HEK293T (cell line): ENCODE results near the gene KLHL6.
A peak's percentile ranks its signal among the peaks of the same experiment; 100 is the strongest.

Experiments used
- CTCF ChIA-PET: fragments of 350-600 bp; formaldehyde crosslinking; extraction: SDS; loops from one replicate; lab custom pipeline; 2021; ENCODE audit warnings: antibody characterized with exemption, inconsistent platforms; lab: Yijun Ruan, JAX
- POLR2A ChIA-PET: fragments of 350-600 bp; formaldehyde crosslinking; extraction: SDS; loops from one replicate; lab custom pipeline; 2020; ENCODE audit warnings: antibody characterized with exemption, inconsistent platforms; lab: Yijun Ruan, JAX
- DNase-seq: peaks from one replicate; pipeline ENCODE4 v3.0.0; 2012; ENCODE audit warnings: mixed read lengths; ENCODE audit errors: extremely low spot score
- ARNT ChIP-seq: fragments of 450-650 bp; IDR thresholded peaks from 2 replicates; pipeline ENCODE4 v1.6.1; 2017; ENCODE audit warnings: mild to moderate bottlenecking
- BHLHE40 ChIP-seq: fragments of 450-650 bp; IDR thresholded peaks from 2 replicates; pipeline ENCODE4 v1.6.1; 2016; ENCODE audit warnings: mild to moderate bottlenecking, moderate library complexity, borderline replicate concordance
- CTBP1 ChIP-seq: fragments of 450-650 bp; IDR thresholded peaks from 2 replicates; pipeline ENCODE4 v1.6.1; 2016; ENCODE audit warnings: borderline replicate concordance
- ELF4 ChIP-seq: fragments of 450-650 bp; IDR thresholded peaks from 2 replicates; pipeline ENCODE4 v1.6.1; 2017; ENCODE audit warnings: antibody characterized with exemption
- FOXA1 ChIP-seq: fragments of 450-650 bp; IDR thresholded peaks from 2 replicates; pipeline ENCODE4 v1.6.1; 2016; ENCODE audit warnings: mild to moderate bottlenecking
- FOXK2 ChIP-seq: fragments of 450-650 bp; IDR thresholded peaks from 2 replicates; pipeline ENCODE4 v1.6.1; 2016; ENCODE audit warnings: mild to moderate bottlenecking
- FOXM1 ChIP-seq: fragments of 450-650 bp; IDR thresholded peaks from 2 replicates; pipeline ENCODE4 v1.6.1; 2017; ENCODE audit warnings: mild to moderate bottlenecking, borderline replicate concordance
- HDGF ChIP-seq: fragments of 450-650 bp; IDR thresholded peaks from 2 replicates; pipeline ENCODE4 v1.6.1; 2017; ENCODE audit warnings: antibody characterized with exemption, borderline replicate concordance
- L3MBTL2 ChIP-seq: fragments of 450-650 bp; conservative IDR thresholded peaks from 2 replicates; pipeline ENCODE4 v1.6.1; 2016; ENCODE audit warnings: mild to moderate bottlenecking
- LEF1 ChIP-seq: fragments of 450-650 bp; IDR thresholded peaks from 2 replicates; pipeline ENCODE4 v1.6.1; 2017; ENCODE audit warnings: mild to moderate bottlenecking, borderline replicate concordance
- NFRKB ChIP-seq: fragments of 450-650 bp; IDR thresholded peaks from 2 replicates; pipeline ENCODE4 v1.6.1; 2016; ENCODE audit warnings: mild to moderate bottlenecking, moderate library complexity
- PKNOX1 ChIP-seq: fragments of 450-650 bp; IDR thresholded peaks from 2 replicates; pipeline ENCODE4 v1.6.1; 2016
- SP1 ChIP-seq: fragments of 450-650 bp; IDR thresholded peaks from 2 replicates; pipeline ENCODE4 v1.6.1; 2017
- SUZ12 ChIP-seq: fragments of 450-650 bp; IDR thresholded peaks from 2 replicates; pipeline ENCODE4 v1.6.1; 2016; ENCODE audit warnings: mild to moderate bottlenecking
- TARDBP ChIP-seq: fragments of 450-650 bp; IDR thresholded peaks from 2 replicates; pipeline ENCODE4 v1.6.1; 2016
- ZNF384 ChIP-seq: fragments of 450-650 bp; IDR thresholded peaks from 2 replicates; pipeline ENCODE4 v1.6.1; 2016

The KLHL6 gene

DNA sequence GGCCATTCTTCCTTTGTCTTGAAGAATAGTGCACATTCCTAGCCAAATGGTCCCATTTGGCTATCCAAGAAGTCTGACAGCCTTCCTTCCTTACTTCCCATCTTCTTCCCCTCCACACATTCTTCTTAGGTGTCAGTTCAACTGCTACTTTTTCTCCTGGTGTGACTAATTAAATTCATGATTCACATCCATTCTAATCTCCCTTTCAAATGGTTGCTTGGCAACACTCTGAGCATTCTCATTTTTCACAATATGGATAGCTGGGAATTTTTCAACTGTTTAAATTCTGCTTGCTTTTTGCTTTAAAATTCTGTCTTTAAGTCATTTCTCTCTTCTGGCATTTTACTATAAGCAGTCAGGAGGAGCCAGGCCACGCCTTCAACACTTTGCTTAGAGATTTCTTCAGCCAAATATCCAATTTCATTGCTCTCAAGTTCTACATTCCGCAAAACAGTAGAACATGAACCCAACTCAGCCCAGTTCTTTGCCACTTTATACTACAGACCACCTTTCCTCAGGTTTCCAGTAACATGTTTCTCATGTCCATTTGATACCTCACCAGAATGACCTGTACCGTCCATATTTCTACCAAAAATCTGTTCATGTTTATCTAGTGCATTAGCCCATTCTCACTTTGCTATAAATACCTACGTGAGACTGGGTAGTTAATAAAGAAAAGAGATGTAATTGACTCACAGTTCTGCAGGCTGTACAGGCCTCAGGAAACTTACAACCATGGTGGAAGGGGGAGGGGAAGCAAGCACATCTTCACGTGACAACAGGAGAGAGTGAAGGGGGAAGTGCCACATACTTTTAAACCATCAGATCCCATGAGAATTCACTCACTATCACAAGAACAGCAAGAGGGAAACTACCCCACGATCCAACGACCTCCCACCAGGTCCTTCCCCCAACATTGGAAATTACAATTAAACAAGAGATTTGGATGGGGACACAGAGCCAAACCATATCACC lies 95.1 kb downstream of the KLHL6 start:
- CTCF ChIA-PET: no interaction called here
- no peak for DNase-seq
- no peak for TF ChIP-seq BHLHE40
- TF ChIP-seq ELF4: no peak
- POLR2A ChIA-PET: no interaction called here

GRCh38 chr3:183455089-183455488 lies 100.4 kb downstream of the KLHL6 start:
- TF ChIP-seq NFRKB (no peak), SP1 (no peak), FOXM1 (no peak), L3MBTL2 (no peak), ZNF384 (no peak), FOXK2 (no peak), LEF1 (no peak), ARNT (no peak)
- no peak for DNase-seq
- POLR2A ChIA-PET: no interaction called here
- CTCF ChIA-PET: no interaction called here

- no peak for DNase-seq
- TF ChIP-seq ARNT (no peak), TARDBP (no peak), ELF4 (no peak), LEF1 (no peak), CTBP1 (no peak), FOXA1 (no peak), FOXK2 (no peak), BHLHE40 (no peak), L3MBTL2 (no peak), HDGF (no peak), NFRKB (no peak), SP1 (no peak), FOXM1 (no peak), PKNOX1 (no peak), ZNF384 (no peak), SUZ12 (no peak)
- ChIA-PET CTCF (no interaction called here), POLR2A (no interaction called here)
Measured at GRCh38 chr3:183454064-183454463, 101.4 kb downstream of the KLHL6 start.

DNA sequence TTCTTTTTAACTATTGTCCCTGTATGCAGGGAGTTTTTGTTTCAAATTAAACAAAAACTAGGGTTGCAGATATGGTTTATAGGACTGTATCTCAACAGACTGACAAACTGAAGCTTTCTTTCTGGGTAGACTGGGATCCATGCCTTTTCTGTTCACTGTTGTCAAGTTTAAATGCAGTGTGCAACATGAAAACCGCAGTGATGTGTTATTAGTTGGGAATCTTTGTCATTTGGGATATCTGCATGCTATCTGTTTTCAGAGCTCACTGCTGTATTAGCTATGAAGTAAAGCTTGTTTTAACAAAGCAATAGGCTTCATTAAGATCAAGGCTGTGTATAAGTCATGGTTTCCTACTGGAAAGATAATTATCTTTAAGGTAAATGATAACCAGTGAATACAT lies 105.7 kb downstream of the KLHL6 start:
- CTCF ChIA-PET: no interaction called here
- POLR2A ChIA-PET: no interaction called here
- no peak for TF ChIP-seq TARDBP

GRCh38 chr3:183449391-183449790 lies 106.1 kb downstream of the KLHL6 start:
- ChIA-PET POLR2A (no interaction called here), CTCF (no interaction called here)
- DNase-seq: peak; percentile 11
- TF ChIP-seq ZNF384 (no peak), LEF1 (no peak), BHLHE40 (no peak), SP1 (no peak), TARDBP (no peak), FOXA1 (no peak), L3MBTL2 (no peak), ARNT (no peak), CTBP1 (no peak), PKNOX1 (no peak), FOXK2 (no peak), NFRKB (no peak), HDGF (no peak), ELF4 (no peak), SUZ12 (no peak), FOXM1 (no peak)

More for the DNA sequence above, 105.7 kb downstream of the KLHL6 start:
- DNase-seq: no peak

DNA sequence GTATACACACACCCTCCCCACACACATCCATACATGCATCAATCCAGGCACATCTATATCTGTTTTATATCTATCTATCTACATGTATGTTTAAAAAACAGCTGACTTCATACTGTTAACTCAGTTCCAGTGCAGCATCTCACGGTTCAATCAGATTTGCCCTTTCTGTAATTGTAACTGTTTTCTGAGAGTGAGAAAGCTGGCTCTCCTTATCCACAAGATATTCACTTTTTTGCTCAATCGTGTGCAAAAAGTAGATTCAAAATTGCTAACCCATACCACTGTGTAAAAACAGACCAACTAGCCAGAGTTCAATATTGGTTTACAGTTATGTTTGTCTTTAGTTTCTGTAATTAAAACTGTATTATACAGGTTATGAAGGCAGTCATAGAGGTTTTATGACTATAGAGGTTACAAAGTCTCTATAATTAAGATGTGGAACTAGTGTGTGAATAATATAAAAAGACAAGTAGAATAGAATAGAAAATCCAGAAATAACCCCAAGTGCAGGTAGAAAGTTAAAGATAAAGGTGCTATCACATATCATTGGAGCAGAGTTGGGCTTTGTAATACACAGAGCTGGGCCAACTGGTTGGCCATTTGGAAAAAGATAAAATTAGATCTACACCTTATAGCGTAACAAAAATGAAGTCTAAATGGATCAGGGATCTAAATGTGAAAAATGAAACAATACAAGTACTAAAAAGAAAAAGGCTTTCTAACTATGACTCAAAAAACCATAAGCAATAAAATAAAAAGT lies 107.0 kb downstream of the KLHL6 start:
- CTCF ChIA-PET: no interaction called here
- POLR2A ChIA-PET: interaction anchor here (1.0 kb wide), 1 partner anchor 10 kb away, joined by 7 read pairs; no protein-coding TSS in a partner anchor
- TF ChIP-seq ZNF384: no peak
- TF ChIP-seq FOXA1: no peak
- no peak for TF ChIP-seq FOXM1
- TF ChIP-seq PKNOX1: no peak
- TF ChIP-seq FOXK2: no peak
- TF ChIP-seq SUZ12: no peak
- TF ChIP-seq LEF1: no peak
- TF ChIP-seq ARNT: no peak
- TF ChIP-seq HDGF: no peak
- no peak for TF ChIP-seq ELF4
- no peak for TF ChIP-seq NFRKB
- DNase-seq: no peak
